OCI-LY3 (cell line): ENCODE data around the gene HNMT.

Experiments used
- EZH2phosphoT487 ChIP-seq: fragments of 200-600 bp; shearing (Covaris generic); IDR thresholded peaks from 2 replicates; pipeline ENCODE4 v1.6.1; 2018; ENCODE audit warnings: antibody characterized with exemption, mixed run types, low read depth
- TF ChIP-seq, protein P1 (sequence below): fragments of 200-600, 300-600 bp; sonication (generic); IDR thresholded peaks from 2 replicates; pipeline ENCODE4 v1.5.1; 2014; ENCODE audit warnings: antibody characterized with exemption, low read length, low read depth

- TF ChIP-seq, protein P1, sequence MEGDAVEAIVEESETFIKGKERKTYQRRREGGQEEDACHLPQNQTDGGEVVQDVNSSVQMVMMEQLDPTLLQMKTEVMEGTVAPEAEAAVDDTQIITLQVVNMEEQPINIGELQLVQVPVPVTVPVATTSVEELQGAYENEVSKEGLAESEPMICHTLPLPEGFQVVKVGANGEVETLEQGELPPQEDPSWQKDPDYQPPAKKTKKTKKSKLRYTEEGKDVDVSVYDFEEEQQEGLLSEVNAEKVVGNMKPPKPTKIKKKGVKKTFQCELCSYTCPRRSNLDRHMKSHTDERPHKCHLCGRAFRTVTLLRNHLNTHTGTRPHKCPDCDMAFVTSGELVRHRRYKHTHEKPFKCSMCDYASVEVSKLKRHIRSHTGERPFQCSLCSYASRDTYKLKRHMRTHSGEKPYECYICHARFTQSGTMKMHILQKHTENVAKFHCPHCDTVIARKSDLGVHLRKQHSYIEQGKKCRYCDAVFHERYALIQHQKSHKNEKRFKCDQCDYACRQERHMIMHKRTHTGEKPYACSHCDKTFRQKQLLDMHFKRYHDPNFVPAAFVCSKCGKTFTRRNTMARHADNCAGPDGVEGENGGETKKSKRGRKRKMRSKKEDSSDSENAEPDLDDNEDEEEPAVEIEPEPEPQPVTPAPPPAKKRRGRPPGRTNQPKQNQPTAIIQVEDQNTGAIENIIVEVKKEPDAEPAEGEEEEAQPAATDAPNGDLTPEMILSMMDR = no peak
- no peak for TF ChIP-seq EZH2phosphoT487
Measured at GRCh38 chr2:138037090-138037489, 72.8 kb downstream of the HNMT start.
